HL-60 (cell line): ENCODE data around the gene MPV17L.

Source experiments
- GABPA ChIP-seq: IDR thresholded peaks from 2 replicates; pipeline ENCODE4 v1.6.1; 2012; ENCODE audit warnings: low read depth
- POLR2AphosphoS5 ChIP-seq: IDR thresholded peaks from 2 replicates; pipeline ENCODE4 v1.6.1; 2012; ENCODE audit warnings: low read depth
- TF ChIP-seq, protein P1 (sequence below): IDR thresholded peaks from one replicate; pipeline ENCODE4 v1.5.1; 2011; ENCODE audit warnings: low read length, control low read depth, inconsistent platforms; ENCODE audit not compliant: insufficient read depth

GRCh38 chr16:15422222-15422621 is 26.7 kb downstream of the MPV17L start:
- TF ChIP-seq, protein P1, sequence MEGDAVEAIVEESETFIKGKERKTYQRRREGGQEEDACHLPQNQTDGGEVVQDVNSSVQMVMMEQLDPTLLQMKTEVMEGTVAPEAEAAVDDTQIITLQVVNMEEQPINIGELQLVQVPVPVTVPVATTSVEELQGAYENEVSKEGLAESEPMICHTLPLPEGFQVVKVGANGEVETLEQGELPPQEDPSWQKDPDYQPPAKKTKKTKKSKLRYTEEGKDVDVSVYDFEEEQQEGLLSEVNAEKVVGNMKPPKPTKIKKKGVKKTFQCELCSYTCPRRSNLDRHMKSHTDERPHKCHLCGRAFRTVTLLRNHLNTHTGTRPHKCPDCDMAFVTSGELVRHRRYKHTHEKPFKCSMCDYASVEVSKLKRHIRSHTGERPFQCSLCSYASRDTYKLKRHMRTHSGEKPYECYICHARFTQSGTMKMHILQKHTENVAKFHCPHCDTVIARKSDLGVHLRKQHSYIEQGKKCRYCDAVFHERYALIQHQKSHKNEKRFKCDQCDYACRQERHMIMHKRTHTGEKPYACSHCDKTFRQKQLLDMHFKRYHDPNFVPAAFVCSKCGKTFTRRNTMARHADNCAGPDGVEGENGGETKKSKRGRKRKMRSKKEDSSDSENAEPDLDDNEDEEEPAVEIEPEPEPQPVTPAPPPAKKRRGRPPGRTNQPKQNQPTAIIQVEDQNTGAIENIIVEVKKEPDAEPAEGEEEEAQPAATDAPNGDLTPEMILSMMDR: no peak
- no peak for TF ChIP-seq GABPA
- no peak for TF ChIP-seq POLR2AphosphoS5
